H7 (cell line): ENCODE results near the gene ADAMTSL1. TPM values are rescaled to one million over a fixed set of nuclear protein-coding genes. Genes with fewer than 3 reads are reported as not detected.

Experiments
- DNase-seq: peaks from one replicate; pipeline ENCODE4 v3.0.0; 2012
- H3K27me3 ChIP-seq: 2 replicates; pipeline ENCODE4 v1.6.0; 2011; ENCODE audit warnings: mild to moderate bottlenecking, low read length; ENCODE audit not compliant: control insufficient read depth, insufficient read depth
- H3K36me3 ChIP-seq: replicated peaks from 2 replicates; pipeline ENCODE4 v1.5.1; 2011; ENCODE audit warnings: low read length; ENCODE audit not compliant: control insufficient read depth, insufficient read depth
- H3K4me3 ChIP-seq: 2 replicates; pipeline ENCODE4 v1.5.1; 2011; ENCODE audit warnings: low read depth, mild to moderate bottlenecking, control low read depth, low read length, moderate library complexity; ENCODE audit not compliant: insufficient read depth
- total RNA-seq: library from RNA; depleted of rRNA; stranded (reverse); fragments of >200 nt; shearing (Covaris generic); gene quantifications from 2 replicates; pipeline ENCODE4 v1.2.3, GENCODE V29; 2014

ADAMTSL1 gene
- total RNA-seq, 1 experiment from 2014 or later, result 1.8 TPM

GRCh38 chr9:18905028-18905882 lies 431.3 kb downstream of the ADAMTSL1 start:
- H3K4me3 ChIP-seq, result no peak overlapping the region
- no peaks in the 10 kb centered on the region for H3K27me3 ChIP-seq
- H3K36me3 ChIP-seq, result no peaks in the 10 kb centered on the region
- no peak for DNase-seq

- Histone ChIP-seq H3K4me3 (no peak overlapping the region), H3K27me3 (no peaks in the 10 kb centered on the region), H3K36me3 (no peaks in the 10 kb centered on the region)
- no peak for DNase-seq
These were observed 432.1 kb downstream of the ADAMTSL1 start for GRCh38 chr9:18905883-18906629.

GRCh38 chr9:18906656-18907395 lies 432.9 kb downstream of the ADAMTSL1 start:
- Histone ChIP-seq H3K36me3 (no peaks in the 10 kb centered on the region), H3K4me3 (no peak overlapping the region), H3K27me3 (no peaks in the 10 kb centered on the region)
- DNase-seq, result no peak

- no peaks in the 10 kb centered on the region for H3K27me3 ChIP-seq
- H3K4me3 ChIP-seq, result no peak overlapping the region
- H3K36me3 ChIP-seq, result no peaks in the 10 kb centered on the region
- peak; percentile 50 for DNase-seq
These were observed 434.1 kb downstream of the ADAMTSL1 start for GRCh38 chr9:18907927-18908625.

- DNase-seq, result no peak
- no peaks in the 10 kb centered on the region for H3K27me3 ChIP-seq
These were observed 435.4 kb downstream of the ADAMTSL1 start for GRCh38 chr9:18909140-18910018.

GRCh38 chr9:18910435-18910834 lies 436.5 kb downstream of the ADAMTSL1 start:
- no peaks in the 10 kb centered on the region for H3K27me3 ChIP-seq
- H3K36me3 ChIP-seq, result no peaks in the 10 kb centered on the region
- DNase-seq, result no peak
- no peak overlapping the region for H3K4me3 ChIP-seq

More at GRCh38 chr9:18909140-18910018, 435.4 kb downstream of the ADAMTSL1 start:
- H3K36me3 ChIP-seq, result no peaks in the 10 kb centered on the region
- H3K4me3 ChIP-seq, result no peak overlapping the region

GRCh38 chr9:18910916-18911315 lies 437.0 kb downstream of the ADAMTSL1 start:
- DNase-seq, result no peak
- no peaks in the 10 kb centered on the region for H3K27me3 ChIP-seq
- H3K4me3 ChIP-seq, result no peak overlapping the region
- no peaks in the 10 kb centered on the region for H3K36me3 ChIP-seq

GRCh38 chr9:18911714-18912342 lies 437.9 kb downstream of the ADAMTSL1 start:
- Histone ChIP-seq H3K36me3 (no peaks in the 10 kb centered on the region), H3K27me3 (no peaks in the 10 kb centered on the region), H3K4me3 (no peak overlapping the region)
- no peak for DNase-seq

GRCh38 chr9:18920141-18921084 lies 446.5 kb downstream of the ADAMTSL1 start:
- Histone ChIP-seq H3K27me3 (no peaks in the 10 kb centered on the region), H3K36me3 (no peaks in the 10 kb centered on the region), H3K4me3 (no peak overlapping the region)
- DNase-seq, result no peak

- DNase-seq, result no peak
- H3K36me3 ChIP-seq, result no peaks in the 10 kb centered on the region
- H3K27me3 ChIP-seq, result no peaks in the 10 kb centered on the region
- H3K4me3 ChIP-seq, result no peak overlapping the region
These were observed 447.6 kb downstream of the ADAMTSL1 start for GRCh38 chr9:18921366-18922075.

- H3K27me3 ChIP-seq, result no peaks in the 10 kb centered on the region
- no peaks in the 10 kb centered on the region for H3K36me3 ChIP-seq
- H3K4me3 ChIP-seq, result no peak overlapping the region
- no peak for DNase-seq
These were observed 448.4 kb downstream of the ADAMTSL1 start for GRCh38 chr9:18922161-18922885.
